Kidney (tissue), 14 donors: Measurements from ENCODE around the gene VCAM1. TPM values are rescaled to one million over a fixed set of nuclear protein-coding genes. Genes with fewer than 3 reads are reported as not detected.
A peak's percentile ranks its signal among the peaks of the same experiment; 100 is the strongest.

Experiments
- DNase-seq, 5 donors: peaks; one replicate each; pipeline ENCODE4 v3.0.0-alpha.2; 2013 to 2020
- FAIRE-seq: peaks from 2 replicates; lab custom pipeline; 2012; peaks lifted over from hg19 to GRCh38; lab: Jason Lieb, UNC
- H3K27ac ChIP-seq, 2 donors: one replicate each; pipeline ENCODE4 v1.7.0; 2013; ENCODE audit warnings: low read depth in 2 of 2, low read length in 2 of 2, inconsistent platforms in 1 of 2
- H3K27me3 ChIP-seq: one replicate; pipeline ENCODE4 v1.7.1; 2013; ENCODE audit warnings: low read length, inconsistent platforms; ENCODE audit not compliant: control insufficient read depth, insufficient read depth
- H3K36me3 ChIP-seq, 3 donors: one replicate each; pipeline versions ENCODE4 v1.7.0 to v1.7.1; 2013; ENCODE audit warnings: low read length in 3 of 3, control low read depth in 1 of 3, inconsistent platforms in 1 of 3; ENCODE audit not compliant: insufficient read depth in 3 of 3, control insufficient read depth in 2 of 3
- H3K4me1 ChIP-seq, 3 donors: one replicate each; pipeline versions ENCODE4 v1.7.0 to v1.7.1; 2013; ENCODE audit warnings: low read length in 3 of 3, inconsistent platforms in 1 of 3, low read depth in 1 of 3; ENCODE audit not compliant: control insufficient read depth in 2 of 3, insufficient read depth in 2 of 3
- H3K4me3 ChIP-seq, 3 donors: one replicate each; pipeline versions ENCODE4 v1.7.0 to v1.8.1; 2013; ENCODE audit warnings: low read length in 3 of 3, control low read depth in 1 of 3, inconsistent platforms in 1 of 3
- H3K9ac ChIP-seq, 3 donors: one replicate each; pipeline versions ENCODE4 v1.7.0 to v1.7.1; 2013; ENCODE audit warnings: low read length in 3 of 3, control low read depth in 1 of 3, inconsistent platforms in 1 of 3
- H3K9me3 ChIP-seq, 3 donors: one replicate each; pipeline versions ENCODE4 v1.7.0 to v1.7.1; 2013; ENCODE audit warnings: low read length in 3 of 3, control low read depth in 1 of 3, inconsistent platforms in 1 of 3; ENCODE audit not compliant: control insufficient read depth in 2 of 3, insufficient read depth in 1 of 3
- intact Hi-C: fragments of 100-400 bp; cut with DNase I; formaldehyde crosslinking; loops from one replicate; pipeline ENCODE4 v1.11.1; 2022
- polyA plus RNA-seq: library from polyadenylated mRNA; stranded (reverse); fragments of 350-450 nt; fragmentation: Illumina TruSeq; extraction: RNeasy Lipid Tissue Mini Kit (QIAGEN cat#74804); gene quantifications from one replicate; pipeline ENCODE4 v1.2.3, GENCODE V29; 2014; ENCODE audit warnings: low read depth, low replicate concordance; ENCODE audit not compliant: insufficient read depth
- total RNA-seq: library from RNA; stranded (reverse); fragmentation: NEBNext Ultra II Directional; extraction: Animal tissue kit (Norgen Biotek cat#: 25700); gene quantifications from one replicate; pipeline ENCODE4 v1.2.1, GENCODE V29; 2021
- TF ChIP-seq, protein P1 (sequence below): IDR thresholded peaks from 3 replicates; pipeline ENCODE4 v1.5.1; 2012; ENCODE audit warnings: mild to moderate bottlenecking, moderate library complexity, borderline replicate concordance; ENCODE audit not compliant: insufficient read depth; ENCODE audit errors: extremely low read depth
- donor health status: control.
- donor health status: control.
- donor health status: control.
- donor health status: control.
- donor health status: control.
- donor health status: DM: yes; HTN: yes; CAD: no.
- donor health status: Normal renal cell carcinoma (clear cell type).

The VCAM1 gene
- total and polyA plus RNA-seq, 2 donors from 2014 or later, result 46.0 to 539 TPM

DNA sequence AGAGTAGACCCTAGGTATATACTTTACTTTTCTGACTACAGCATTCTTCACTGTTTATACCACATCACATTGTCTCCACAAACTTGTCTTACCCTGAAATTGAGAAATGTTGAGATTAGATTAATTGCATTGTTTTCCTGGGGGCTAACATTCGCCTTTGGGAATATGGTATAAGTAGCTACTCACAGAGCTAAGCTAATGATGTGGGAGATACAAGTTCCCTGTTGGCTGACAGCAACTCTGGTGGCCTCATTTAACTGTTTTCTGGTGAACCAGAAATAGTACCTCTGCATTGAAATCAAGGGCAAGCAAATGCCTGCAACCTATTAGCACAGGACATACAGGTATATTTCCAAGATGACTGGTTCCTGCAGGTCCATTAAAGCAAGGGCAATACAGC is 13.2 kb upstream of the VCAM1 start:
- FAIRE-seq, result no peak

DNA sequence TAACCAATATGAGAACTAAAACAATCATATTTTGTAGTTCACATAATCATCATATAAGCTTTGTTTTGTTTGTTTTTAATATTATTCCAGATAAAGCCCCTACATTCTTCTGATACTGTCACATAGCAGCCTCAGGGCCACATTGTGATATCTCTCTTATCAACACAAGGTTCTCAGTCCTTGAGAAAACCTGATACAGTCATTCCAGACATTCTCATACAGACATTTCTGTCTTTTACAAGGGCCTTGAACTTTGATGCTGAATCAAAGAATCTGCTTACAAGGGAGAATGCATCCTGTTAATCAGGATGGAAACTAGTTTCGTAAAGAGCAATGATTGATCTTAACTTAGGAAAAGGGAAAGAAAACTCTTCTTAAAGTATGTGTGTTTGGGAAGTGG is 12.7 kb upstream of the VCAM1 start:
- no peak for FAIRE-seq
- intact Hi-C loops, result no loop called here
- no peaks in the 10 kb centered on the region for H3K9me3 ChIP-seq
- H3K4me1 ChIP-seq, result peaks cover 0 to 8% (median 4%) of the 10 kb centered on the region in 3 donors
- H3K36me3 ChIP-seq, result no peaks in the 10 kb centered on the region
- no peak for DNase-seq
- TF ChIP-seq, protein P1, sequence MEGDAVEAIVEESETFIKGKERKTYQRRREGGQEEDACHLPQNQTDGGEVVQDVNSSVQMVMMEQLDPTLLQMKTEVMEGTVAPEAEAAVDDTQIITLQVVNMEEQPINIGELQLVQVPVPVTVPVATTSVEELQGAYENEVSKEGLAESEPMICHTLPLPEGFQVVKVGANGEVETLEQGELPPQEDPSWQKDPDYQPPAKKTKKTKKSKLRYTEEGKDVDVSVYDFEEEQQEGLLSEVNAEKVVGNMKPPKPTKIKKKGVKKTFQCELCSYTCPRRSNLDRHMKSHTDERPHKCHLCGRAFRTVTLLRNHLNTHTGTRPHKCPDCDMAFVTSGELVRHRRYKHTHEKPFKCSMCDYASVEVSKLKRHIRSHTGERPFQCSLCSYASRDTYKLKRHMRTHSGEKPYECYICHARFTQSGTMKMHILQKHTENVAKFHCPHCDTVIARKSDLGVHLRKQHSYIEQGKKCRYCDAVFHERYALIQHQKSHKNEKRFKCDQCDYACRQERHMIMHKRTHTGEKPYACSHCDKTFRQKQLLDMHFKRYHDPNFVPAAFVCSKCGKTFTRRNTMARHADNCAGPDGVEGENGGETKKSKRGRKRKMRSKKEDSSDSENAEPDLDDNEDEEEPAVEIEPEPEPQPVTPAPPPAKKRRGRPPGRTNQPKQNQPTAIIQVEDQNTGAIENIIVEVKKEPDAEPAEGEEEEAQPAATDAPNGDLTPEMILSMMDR, result no peak
- no peak overlapping the region for H3K4me3 ChIP-seq
- H3K27ac ChIP-seq, result no peak overlapping the region
- H3K27me3 ChIP-seq, result no peaks in the 10 kb centered on the region
- H3K9ac ChIP-seq, result no peak overlapping the region

More for the DNA sequence above, 13.2 kb upstream of the VCAM1 start:
- intact Hi-C loops, result no loop called here
- TF ChIP-seq, protein P1, result no peak
- Histone ChIP-seq H3K4me3 (no peak overlapping the region), H3K27me3 (no peaks in the 10 kb centered on the region), H3K9me3 (no peaks in the 10 kb centered on the region), H3K4me1 (peaks cover 0 to 8% (median 4%) of the 10 kb centered on the region in 3 donors), H3K36me3 (no peaks in the 10 kb centered on the region), H3K27ac (no peak overlapping the region), H3K9ac (no peak overlapping the region)
- DNase-seq, result no peak

GRCh38 chr1:100708476-100709062 is 11.0 kb upstream of the VCAM1 start:
- Histone ChIP-seq H3K4me3 (no peak overlapping the region), H3K27ac (peak overlapping the region in 1 of 2 donors; percentile 48), H3K9ac (no peak overlapping the region), H3K27me3 (no peaks in the 10 kb centered on the region), H3K4me1 (peaks cover 0 to 8% (median 2%) of the 10 kb centered on the region in 3 donors), H3K36me3 (no peaks in the 10 kb centered on the region), H3K9me3 (no peaks in the 10 kb centered on the region)
- DNase-seq, result peak in 2 of 5 donors; percentile 10 to 50
- TF ChIP-seq, protein P1, result no peak
- intact Hi-C loops, result no loop called here
- no peak for FAIRE-seq
